COLO668 (cell line): ENCODE data around the gene CALD1.

ENCODE experiments used
- DNase-seq: peaks from one replicate; lab custom pipeline; 2025; ENCODE audit not compliant: unreplicated experiment; lab: John Stamatoyannopoulos, UW

Gene CALD1

GRCh38 chr7:134854816-134855215, 75.4 kb downstream of the CALD1 start:
- no peak for DNase-seq

GRCh38 chr7:134855442-134855841, 76.0 kb downstream of the CALD1 start:
- DNase-seq, result no peak

GRCh38 chr7:134856091-134856490, 76.7 kb downstream of the CALD1 start:
- DNase-seq, result no peak

GRCh38 chr7:134856691-134857090, 77.3 kb downstream of the CALD1 start:
- DNase-seq, result no peak

- no peak for DNase-seq
These were observed 78.5 kb downstream of the CALD1 start for GRCh38 chr7:134857958-134858357.

- DNase-seq, result no peak
These were observed 80.3 kb downstream of the CALD1 start for GRCh38 chr7:134859783-134860182.

GRCh38 chr7:134865001-134865845, 85.8 kb downstream of the CALD1 start:
- no peak for DNase-seq

GRCh38 chr7:134866617-134867016, 87.2 kb downstream of the CALD1 start:
- DNase-seq, result no peak

GRCh38 chr7:134870156-134870555, 90.7 kb downstream of the CALD1 start:
- no peak for DNase-seq

- DNase-seq, result no peak
These were observed 91.3 kb downstream of the CALD1 start for GRCh38 chr7:134870781-134871180.

GRCh38 chr7:134873253-134873652, 93.8 kb downstream of the CALD1 start:
- DNase-seq, result no peak

GRCh38 chr7:134874407-134874806, 95.0 kb downstream of the CALD1 start:
- DNase-seq, result no peak

- DNase-seq, result no peak
These were observed 96.4 kb downstream of the CALD1 start for GRCh38 chr7:134875867-134876266.

GRCh38 chr7:134878746-134879357, 99.4 kb downstream of the CALD1 start:
- DNase-seq, result no peak

GRCh38 chr7:134879815-134880475, 100.5 kb downstream of the CALD1 start:
- DNase-seq, result no peak

GRCh38 chr7:134882481-134882880, 103.0 kb downstream of the CALD1 start:
- DNase-seq, result no peak

- no peak for DNase-seq
These were observed 106.5 kb downstream of the CALD1 start for GRCh38 chr7:134885967-134886352.

GRCh38 chr7:134886353-134887057, 107.1 kb downstream of the CALD1 start:
- no peak for DNase-seq

GRCh38 chr7:134887523-134887922, 108.1 kb downstream of the CALD1 start:
- no peak for DNase-seq

GRCh38 chr7:134888141-134888740, 108.8 kb downstream of the CALD1 start:
- no peak for DNase-seq
